Esophagus squamous epithelium (tissue), 4 donors: Measurements from ENCODE around the gene SUGT1.

ENCODE experiments used
- POLR2A ChIP-seq, 4 donors: fragments of 450-650 bp; IDR thresholded peaks; one replicate each; pipeline ENCODE4 v1.6.1; 2017; ENCODE audit warnings: antibody characterized with exemption in 4 of 4, mild to moderate bottlenecking in 4 of 4, moderate library complexity in 3 of 4
- TF ChIP-seq, protein P1 (sequence below), 6 experiments: fragments of 450-650 bp in 4 of 6; fragments of 200-600 bp in 2 of 6; sonication (generic) in 2 of 6; IDR thresholded peaks; one replicate each; pipeline ENCODE4 v1.5.1; 2016 to 2019; ENCODE audit warnings: antibody characterized with exemption in 6 of 6, mild to moderate bottlenecking in 4 of 6, moderate library complexity in 4 of 6

DNA sequence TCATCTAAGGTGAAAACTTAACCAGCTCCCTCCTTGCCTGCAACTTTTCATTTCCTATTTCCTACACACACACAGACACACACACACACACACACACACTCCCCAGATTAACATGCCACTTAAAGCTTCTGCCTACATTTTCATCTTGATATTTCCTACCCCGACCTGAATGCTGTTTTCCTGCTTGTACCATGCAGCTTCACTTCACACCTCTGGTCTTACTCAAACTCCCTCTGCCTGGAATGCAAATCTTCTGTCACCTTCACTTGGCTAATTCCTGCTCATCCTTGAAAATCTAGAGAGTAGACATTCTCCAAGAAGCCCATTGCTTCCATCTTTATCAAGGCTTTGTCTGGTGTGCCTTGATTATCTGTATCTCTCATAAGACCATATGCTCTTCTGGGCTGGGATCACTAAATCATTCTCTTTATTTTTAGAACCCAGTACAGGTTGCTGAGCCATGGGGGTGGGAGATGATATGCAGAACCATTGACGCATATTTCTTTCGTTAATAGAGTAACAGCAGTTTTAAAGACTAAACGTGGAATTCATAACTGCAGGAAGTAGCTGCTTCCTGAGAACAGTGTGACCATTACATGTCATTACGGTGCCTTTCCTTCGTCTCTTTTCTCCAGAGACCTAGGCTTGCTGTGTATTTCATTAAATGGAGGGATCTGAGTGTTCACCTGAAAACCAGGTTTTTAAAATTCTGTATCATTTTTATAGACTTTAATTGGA lies 49.3 kb downstream of the SUGT1 start:
- TF ChIP-seq, protein P1, sequence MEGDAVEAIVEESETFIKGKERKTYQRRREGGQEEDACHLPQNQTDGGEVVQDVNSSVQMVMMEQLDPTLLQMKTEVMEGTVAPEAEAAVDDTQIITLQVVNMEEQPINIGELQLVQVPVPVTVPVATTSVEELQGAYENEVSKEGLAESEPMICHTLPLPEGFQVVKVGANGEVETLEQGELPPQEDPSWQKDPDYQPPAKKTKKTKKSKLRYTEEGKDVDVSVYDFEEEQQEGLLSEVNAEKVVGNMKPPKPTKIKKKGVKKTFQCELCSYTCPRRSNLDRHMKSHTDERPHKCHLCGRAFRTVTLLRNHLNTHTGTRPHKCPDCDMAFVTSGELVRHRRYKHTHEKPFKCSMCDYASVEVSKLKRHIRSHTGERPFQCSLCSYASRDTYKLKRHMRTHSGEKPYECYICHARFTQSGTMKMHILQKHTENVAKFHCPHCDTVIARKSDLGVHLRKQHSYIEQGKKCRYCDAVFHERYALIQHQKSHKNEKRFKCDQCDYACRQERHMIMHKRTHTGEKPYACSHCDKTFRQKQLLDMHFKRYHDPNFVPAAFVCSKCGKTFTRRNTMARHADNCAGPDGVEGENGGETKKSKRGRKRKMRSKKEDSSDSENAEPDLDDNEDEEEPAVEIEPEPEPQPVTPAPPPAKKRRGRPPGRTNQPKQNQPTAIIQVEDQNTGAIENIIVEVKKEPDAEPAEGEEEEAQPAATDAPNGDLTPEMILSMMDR (IDR thresholded peaks at IDR 0.05): no peak
- TF ChIP-seq POLR2A (IDR thresholded peaks at IDR 0.05): no peak
